Measurements from ENCODE around the gene SARNP. TPM values are rescaled to one million over a fixed set of nuclear protein-coding genes. Genes with fewer than 3 reads are reported as not detected.

Gene SARNP
- total RNA-seq, 1 donor from 2014 or later: 75.9 TPM

DNA sequence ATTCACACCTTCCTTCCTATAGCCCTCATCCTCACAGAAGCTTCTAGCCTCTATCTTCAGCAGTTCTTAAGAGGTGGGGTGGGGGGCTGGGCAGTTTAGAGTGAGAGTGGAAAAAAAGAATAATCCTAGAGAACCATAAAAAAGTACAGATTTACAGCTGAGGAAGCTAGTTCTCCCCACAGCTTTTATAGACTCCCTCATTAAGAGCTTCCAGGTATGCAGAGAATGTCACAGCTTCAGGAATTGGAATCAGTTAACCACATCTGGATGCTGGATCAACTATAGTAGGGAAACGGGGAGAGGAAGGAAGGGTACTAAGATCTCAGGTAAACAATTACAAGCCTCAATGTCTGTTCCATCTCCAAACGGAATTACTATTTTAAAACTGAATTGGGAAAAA lies 62.3 kb downstream of the SARNP start:
- Mint-ChIP-seq H3K4me3 (no peak overlapping the region), H3K27me3 (no peaks in the 10 kb centered on the region), H3K9me3 (no peaks in the 10 kb centered on the region), H3K36me3 (peaks cover 49% of the 10 kb centered on the region), H3K4me1 (ENCODE audit: unreplicated experiment) (no peaks in the 10 kb centered on the region), H3K27ac (no peak overlapping the region)
- TF ChIP-seq, protein P1, sequence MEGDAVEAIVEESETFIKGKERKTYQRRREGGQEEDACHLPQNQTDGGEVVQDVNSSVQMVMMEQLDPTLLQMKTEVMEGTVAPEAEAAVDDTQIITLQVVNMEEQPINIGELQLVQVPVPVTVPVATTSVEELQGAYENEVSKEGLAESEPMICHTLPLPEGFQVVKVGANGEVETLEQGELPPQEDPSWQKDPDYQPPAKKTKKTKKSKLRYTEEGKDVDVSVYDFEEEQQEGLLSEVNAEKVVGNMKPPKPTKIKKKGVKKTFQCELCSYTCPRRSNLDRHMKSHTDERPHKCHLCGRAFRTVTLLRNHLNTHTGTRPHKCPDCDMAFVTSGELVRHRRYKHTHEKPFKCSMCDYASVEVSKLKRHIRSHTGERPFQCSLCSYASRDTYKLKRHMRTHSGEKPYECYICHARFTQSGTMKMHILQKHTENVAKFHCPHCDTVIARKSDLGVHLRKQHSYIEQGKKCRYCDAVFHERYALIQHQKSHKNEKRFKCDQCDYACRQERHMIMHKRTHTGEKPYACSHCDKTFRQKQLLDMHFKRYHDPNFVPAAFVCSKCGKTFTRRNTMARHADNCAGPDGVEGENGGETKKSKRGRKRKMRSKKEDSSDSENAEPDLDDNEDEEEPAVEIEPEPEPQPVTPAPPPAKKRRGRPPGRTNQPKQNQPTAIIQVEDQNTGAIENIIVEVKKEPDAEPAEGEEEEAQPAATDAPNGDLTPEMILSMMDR (conservative IDR thresholded peaks at IDR 0.05): no peak
- no peak for DNase-seq (ENCODE audit: extremely low spot score, unreplicated experiment)

DNA sequence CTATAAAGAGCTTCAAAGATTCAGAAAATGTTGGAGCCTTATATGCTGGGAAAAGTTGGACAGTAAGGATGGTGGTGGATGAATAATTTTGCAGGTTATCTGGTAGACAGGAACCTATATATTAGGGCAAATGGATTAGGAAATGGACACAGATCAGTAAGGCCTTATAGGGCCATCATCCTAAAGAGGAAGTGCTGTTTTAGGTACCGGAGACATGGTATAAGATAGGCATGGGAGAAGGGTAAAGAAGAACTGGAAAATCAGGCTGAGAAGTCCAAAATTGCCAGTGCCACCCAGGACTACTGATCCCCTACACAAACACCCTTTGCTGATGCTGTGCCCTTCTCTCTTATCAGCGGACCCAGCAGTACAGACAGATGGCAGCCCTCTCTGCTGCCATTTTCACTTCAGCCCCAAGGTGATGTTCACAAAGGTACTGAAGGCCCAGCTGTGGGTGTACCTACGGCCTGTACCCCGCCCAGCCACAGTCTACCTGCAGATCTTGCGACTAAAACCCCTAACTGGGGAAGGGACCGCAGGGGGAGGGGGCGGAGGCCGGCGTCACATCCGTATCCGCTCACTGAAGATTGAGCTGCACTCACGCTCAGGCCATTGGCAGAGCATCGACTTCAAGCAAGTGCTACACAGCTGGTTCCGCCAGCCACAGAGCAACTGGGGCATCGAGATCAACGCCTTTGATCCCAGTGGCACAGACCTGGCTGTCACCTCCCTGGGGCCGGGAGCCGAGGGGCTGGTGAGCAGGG lies 69.1 kb downstream of the SARNP start:
- no peaks in the 10 kb centered on the region for H3K27me3 Mint-ChIP-seq
- no peaks in the 10 kb centered on the region for H3K9me3 Mint-ChIP-seq
- H3K27ac Mint-ChIP-seq: no peak overlapping the region
- no peak for DNase-seq (ENCODE audit: extremely low spot score, unreplicated experiment)
- H3K36me3 Mint-ChIP-seq: peaks cover 37% of the 10 kb centered on the region
- peaks cover 37% of the 10 kb centered on the region for H3K4me1 Mint-ChIP-seq (ENCODE audit: unreplicated experiment)
- TF ChIP-seq, protein P1 (conservative IDR thresholded peaks at IDR 0.05): no peak
- no peak overlapping the region for H3K4me3 Mint-ChIP-seq

GRCh38 chr12:55746913-55747231 lies 70.7 kb downstream of the SARNP start:
- Mint-ChIP-seq H3K9me3 (no peaks in the 10 kb centered on the region), H3K27ac (no peak overlapping the region), H3K36me3 (peaks cover 35% of the 10 kb centered on the region), H3K4me3 (peak overlapping the region; percentile 89), H3K27me3 (no peaks in the 10 kb centered on the region), H3K4me1 (ENCODE audit: unreplicated experiment) (peaks cover 40% of the 10 kb centered on the region)
- no peak for DNase-seq (ENCODE audit: extremely low spot score, unreplicated experiment)
- TF ChIP-seq, protein P1 (conservative IDR thresholded peaks at IDR 0.05): no peak

DNA sequence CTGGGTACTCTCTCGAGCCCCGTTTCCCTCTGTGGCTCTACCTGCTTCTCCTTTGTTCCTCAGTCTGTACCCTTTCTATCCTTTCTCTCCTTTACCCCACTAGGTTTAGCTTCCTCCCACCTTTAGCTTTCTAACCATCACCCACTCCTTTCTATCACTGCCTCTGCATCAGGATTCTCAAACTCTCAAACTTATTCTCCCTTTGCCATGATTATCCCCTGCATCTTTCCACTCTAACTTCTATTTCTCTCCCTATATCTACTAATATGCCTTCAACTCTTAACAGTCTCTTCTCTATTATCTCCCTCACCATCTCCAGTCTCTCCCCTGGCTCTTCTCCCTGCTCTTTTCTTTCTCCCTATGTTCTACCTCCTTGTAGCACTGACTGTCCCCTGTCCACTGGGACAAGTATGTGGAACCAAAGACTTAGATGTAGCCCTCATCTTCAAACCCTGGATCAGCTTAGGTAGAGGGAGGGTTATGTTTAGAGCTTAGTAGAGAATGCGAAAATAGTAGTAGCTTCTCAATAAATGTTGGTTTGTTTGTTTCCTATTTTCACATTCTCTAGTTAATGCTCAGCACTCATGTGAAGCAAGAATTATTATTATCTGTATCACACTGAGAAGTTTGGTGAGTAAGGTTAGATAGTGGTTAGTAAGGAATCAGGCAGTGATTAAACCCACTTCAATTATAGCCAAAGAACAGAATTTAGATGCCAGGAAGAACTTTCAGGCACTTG lies 71.2 kb downstream of the SARNP start:
- Mint-ChIP-seq H3K27ac (peak overlapping the region; percentile 63), H3K4me3 (peak overlapping the region; percentile 89), H3K4me1 (ENCODE audit: unreplicated experiment) (peaks cover 43% of the 10 kb centered on the region), H3K36me3 (peaks cover 30% of the 10 kb centered on the region), H3K27me3 (no peaks in the 10 kb centered on the region), H3K9me3 (no peaks in the 10 kb centered on the region)
- TF ChIP-seq, protein P1 (conservative IDR thresholded peaks at IDR 0.05): no peak
- DNase-seq (ENCODE audit: extremely low spot score, unreplicated experiment): no peak

GRCh38 chr12:55745361-55746173 lies 72.0 kb downstream of the SARNP start:
- peak; percentile 86 for DNase-seq (ENCODE audit: extremely low spot score, unreplicated experiment)
- H3K27ac Mint-ChIP-seq: peak overlapping the region; percentile 66
- no peaks in the 10 kb centered on the region for H3K9me3 Mint-ChIP-seq
- TF ChIP-seq, protein P1 (conservative IDR thresholded peaks at IDR 0.05): peak; percentile 58
- H3K36me3 Mint-ChIP-seq: peaks cover 23% of the 10 kb centered on the region
- peak overlapping the region; percentile 89 for H3K4me3 Mint-ChIP-seq
- H3K4me1 Mint-ChIP-seq (ENCODE audit: unreplicated experiment): peaks cover 43% of the 10 kb centered on the region
- H3K27me3 Mint-ChIP-seq: no peaks in the 10 kb centered on the region
